Activated naive CD8-positive, alpha-beta T cell treated with anti-CD3 and anti-CD28 coated beads for 36 hours (primary cell): ENCODE results near the gene PLPPR1. TPM values are rescaled to one million over a fixed set of nuclear protein-coding genes. Genes with fewer than 3 reads are reported as not detected.
"Not testable (repeated sequence)": the region's sequence is repeated elsewhere in the genome, so short reads cannot be mapped to it uniquely, and the experiment has no call there.

Experiments used
- DNase-seq: peaks from one replicate; pipeline ENCODE4 v3.0.0; 2021
- H3K27ac Mint-ChIP-seq: one replicate; pipeline ENCODE4 v1.8.0; 2022; ENCODE audit warnings: mild to moderate bottlenecking, moderate library complexity, mixed read lengths
- H3K27me3 Mint-ChIP-seq: one replicate; pipeline ENCODE4 v1.8.0; 2022; ENCODE audit warnings: mild to moderate bottlenecking, mixed read lengths
- H3K36me3 Mint-ChIP-seq: one replicate; pipeline ENCODE4 v1.8.0; 2021; ENCODE audit warnings: mild to moderate bottlenecking, mixed read lengths
- H3K4me1 Mint-ChIP-seq: one replicate; pipeline ENCODE4 v1.8.0; 2021; ENCODE audit warnings: mixed read lengths
- H3K4me3 Mint-ChIP-seq: one replicate; pipeline ENCODE4 v1.8.0; 2022; ENCODE audit warnings: mild to moderate bottlenecking, moderate library complexity, mixed read lengths
- H3K9me3 Mint-ChIP-seq: one replicate; pipeline ENCODE4 v1.8.0; 2022; ENCODE audit warnings: mixed read lengths
- total RNA-seq, 2 experiments: library from RNA; stranded (reverse); gene quantifications; one replicate each; pipeline ENCODE4 v1.2.3, GENCODE V29; 2021

Gene PLPPR1
- total RNA-seq, 2 experiments from 2014 or later, result not detected

DNA sequence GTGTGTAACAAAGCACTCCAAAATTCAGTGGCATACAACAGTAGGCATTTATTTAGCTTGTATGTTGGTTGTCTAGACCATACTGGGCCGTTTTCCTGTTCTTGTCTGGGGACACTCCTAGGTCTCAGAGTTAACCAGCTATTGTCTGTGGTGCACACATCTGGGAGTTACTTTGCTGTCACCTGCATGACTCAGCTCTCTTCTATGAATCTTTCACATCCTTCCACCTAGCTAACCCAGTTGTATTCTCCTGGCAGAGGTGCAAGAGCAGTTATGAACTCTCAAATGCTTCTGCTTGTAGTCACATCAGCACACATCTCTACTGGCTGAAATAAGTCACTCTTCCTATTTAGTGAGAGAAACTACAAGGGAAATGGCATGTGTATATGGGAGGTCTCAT is 218.2 kb downstream of the PLPPR1 start:
- H3K4me1 Mint-ChIP-seq, result no peaks in the 10 kb centered on the region
- no peak overlapping the region for H3K27ac Mint-ChIP-seq
- no peak overlapping the region for H3K4me3 Mint-ChIP-seq
- peaks cover 7% of the 10 kb centered on the region for H3K27me3 Mint-ChIP-seq
- H3K36me3 Mint-ChIP-seq, result no peaks in the 10 kb centered on the region
- DNase-seq, result no peak
- no peaks in the 10 kb centered on the region for H3K9me3 Mint-ChIP-seq

DNA sequence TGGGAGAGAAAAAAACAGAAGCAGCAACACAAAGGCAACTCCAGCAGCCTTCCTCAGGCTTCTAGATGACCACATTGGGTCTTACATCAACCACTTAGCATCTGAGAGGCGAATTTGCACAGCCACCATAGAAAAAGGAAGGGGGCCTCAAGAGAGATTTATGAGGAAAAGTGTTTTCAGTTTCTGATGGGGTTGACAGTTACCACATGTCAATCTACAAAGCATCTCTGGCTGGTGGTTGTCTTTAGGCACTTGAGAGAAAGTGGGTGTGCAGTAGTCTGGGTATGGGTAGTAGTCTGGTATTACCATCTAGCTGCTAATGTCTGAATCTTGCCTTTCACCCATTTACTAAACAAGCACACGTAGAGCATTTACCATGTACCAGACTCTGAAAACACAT is 218.8 kb downstream of the PLPPR1 start:
- peaks cover 7% of the 10 kb centered on the region for H3K27me3 Mint-ChIP-seq
- no peak overlapping the region for H3K4me3 Mint-ChIP-seq
- no peaks in the 10 kb centered on the region for H3K9me3 Mint-ChIP-seq
- DNase-seq, result no peak
- no peak overlapping the region for H3K27ac Mint-ChIP-seq
- H3K36me3 Mint-ChIP-seq, result no peaks in the 10 kb centered on the region
- H3K4me1 Mint-ChIP-seq, result no peaks in the 10 kb centered on the region

DNA sequence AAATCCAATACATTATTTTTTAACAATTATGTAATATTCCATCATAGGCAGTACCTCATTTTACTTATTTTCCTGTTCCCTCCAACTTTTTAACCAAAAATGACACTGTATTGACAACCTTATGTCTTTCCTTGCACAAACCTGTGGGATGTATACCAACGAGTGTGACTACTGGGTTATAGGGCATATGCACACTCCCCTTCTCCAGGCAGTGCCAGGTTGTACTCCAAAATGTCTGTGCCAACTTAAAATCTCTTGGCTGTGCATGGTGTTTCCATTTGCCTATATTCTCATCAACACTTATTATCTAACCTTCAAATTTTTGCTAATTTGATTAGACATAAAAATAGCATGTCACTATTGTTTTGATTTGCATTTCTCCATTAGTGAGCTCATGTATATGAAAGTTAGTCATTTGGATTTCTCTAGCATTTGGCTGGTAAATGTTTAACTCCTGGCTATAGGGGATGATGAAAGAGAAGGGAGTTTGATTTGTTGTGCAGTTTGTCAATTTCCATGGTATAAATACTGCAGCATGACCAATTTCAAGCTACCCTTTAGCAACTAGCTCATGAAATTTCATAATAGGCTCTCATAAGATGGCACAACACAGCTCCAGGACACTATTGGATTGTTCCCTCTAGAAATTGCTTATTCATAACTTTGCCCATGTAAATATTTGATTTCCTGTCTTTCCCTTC is 226.4 kb downstream of the PLPPR1 start:
- Mint-ChIP-seq H3K27me3 (no peaks in the 10 kb centered on the region), H3K27ac (no peak overlapping the region), H3K4me1 (no peaks in the 10 kb centered on the region), H3K9me3 (no peaks in the 10 kb centered on the region), H3K36me3 (no peaks in the 10 kb centered on the region), H3K4me3 (no peak overlapping the region)
- no peak for DNase-seq

DNA sequence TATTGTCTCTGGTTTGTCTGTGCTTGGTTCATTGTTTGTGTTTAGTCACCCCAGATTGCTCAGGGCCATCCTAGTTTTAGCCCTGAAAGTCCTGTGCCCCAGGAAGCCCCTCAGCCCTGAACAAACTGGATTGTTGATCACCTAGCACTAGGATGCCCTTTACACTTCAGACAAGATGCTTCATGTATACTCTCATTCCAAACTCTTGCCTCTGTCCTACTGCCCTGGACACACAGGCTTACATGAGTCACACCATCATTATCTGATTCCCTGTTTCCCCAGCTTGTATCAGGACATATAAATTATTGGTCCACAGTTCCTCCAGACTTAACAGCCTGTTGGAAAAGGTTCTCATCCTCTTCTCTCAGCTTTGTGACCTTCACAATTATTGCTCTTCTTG is 236.2 kb downstream of the PLPPR1 start:
- H3K4me1 Mint-ChIP-seq, result no peaks in the 10 kb centered on the region
- no peak overlapping the region for H3K4me3 Mint-ChIP-seq
- H3K27me3 Mint-ChIP-seq, result peaks cover 10% of the 10 kb centered on the region
- H3K36me3 Mint-ChIP-seq, result no peaks in the 10 kb centered on the region
- H3K9me3 Mint-ChIP-seq, result no peaks in the 10 kb centered on the region
- DNase-seq, result no peak
- H3K27ac Mint-ChIP-seq, result no peak overlapping the region

DNA sequence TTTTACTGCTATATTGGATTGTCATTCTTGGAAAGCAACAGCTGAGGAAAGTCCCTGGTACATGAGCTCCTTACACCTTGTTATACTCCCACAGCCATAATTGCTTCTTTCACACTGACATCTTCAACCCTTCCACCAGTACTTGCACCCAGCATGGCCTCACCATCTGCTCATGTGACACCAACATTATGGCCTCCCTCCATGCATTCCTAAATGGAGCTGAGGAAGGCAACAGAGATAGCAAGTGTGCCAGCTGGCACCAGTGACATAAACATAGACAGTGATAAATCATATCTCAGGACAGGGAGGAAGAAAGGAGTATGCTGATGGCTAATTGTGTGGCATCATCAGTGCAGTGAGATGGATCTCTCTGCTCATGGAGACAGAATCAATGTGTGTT is 236.7 kb downstream of the PLPPR1 start:
- no peaks in the 10 kb centered on the region for H3K4me1 Mint-ChIP-seq
- no peaks in the 10 kb centered on the region for H3K36me3 Mint-ChIP-seq
- no peak overlapping the region for H3K27ac Mint-ChIP-seq
- H3K9me3 Mint-ChIP-seq, result no peaks in the 10 kb centered on the region
- no peak overlapping the region for H3K4me3 Mint-ChIP-seq
- H3K27me3 Mint-ChIP-seq, result peaks cover 10% of the 10 kb centered on the region
- DNase-seq, result no peak

DNA sequence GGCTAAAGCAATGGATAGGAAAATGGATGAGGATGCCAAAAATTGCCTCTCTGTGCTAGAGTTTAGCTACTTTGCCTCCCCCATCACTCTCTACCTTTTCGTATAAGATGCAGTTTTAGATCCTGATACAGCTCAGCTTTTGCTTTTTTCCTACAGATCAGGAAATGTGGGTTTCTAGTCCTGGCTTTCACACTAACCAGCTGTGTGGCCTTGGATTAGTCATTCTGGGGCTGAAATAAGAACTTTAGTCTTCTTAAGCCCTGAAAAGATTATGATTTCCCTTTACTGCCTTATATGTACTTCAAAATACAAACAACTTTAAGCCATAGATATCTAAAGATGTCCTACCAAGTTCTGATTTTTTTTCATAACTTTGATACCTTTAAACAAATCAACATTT is 239.9 kb downstream of the PLPPR1 start:
- Mint-ChIP-seq H3K9me3 (no peaks in the 10 kb centered on the region), H3K36me3 (no peaks in the 10 kb centered on the region), H3K27ac (no peak overlapping the region), H3K4me3 (no peak overlapping the region), H3K27me3 (peaks cover 6% of the 10 kb centered on the region), H3K4me1 (no peaks in the 10 kb centered on the region)
- no peak for DNase-seq

DNA sequence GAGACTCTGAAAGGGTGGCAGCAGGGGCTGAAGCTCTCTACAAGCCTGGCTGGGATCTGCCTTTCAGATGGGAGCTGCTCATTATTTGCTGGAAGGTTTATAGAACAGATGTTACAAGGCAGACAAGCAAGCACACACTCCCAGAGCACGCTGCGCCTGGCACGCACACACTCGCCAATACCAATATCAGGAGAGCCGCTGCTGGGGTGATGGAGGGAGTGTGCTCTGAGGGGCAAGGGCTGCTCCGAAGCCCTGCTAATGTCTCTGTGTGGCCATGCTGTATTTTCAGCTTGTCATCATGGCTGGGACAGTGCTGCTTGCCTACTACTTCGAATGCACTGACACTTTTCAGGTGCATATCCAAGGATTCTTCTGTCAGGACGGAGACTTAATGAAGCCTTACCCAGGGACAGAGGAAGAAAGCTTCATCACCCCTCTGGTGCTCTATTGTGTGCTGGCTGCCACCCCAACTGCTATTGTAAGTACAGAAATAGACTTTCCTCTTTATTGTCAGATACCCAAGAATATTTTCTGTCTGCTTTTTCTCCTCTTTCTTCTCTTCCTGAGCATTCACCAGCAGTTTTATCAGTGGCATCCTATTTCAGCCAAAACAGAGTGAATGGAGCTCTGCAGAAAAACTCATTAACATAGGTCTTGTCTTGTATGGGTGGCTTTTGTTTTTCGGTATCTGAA is 241.2 kb downstream of the PLPPR1 start:
- DNase-seq, result no peak
- H3K9me3 Mint-ChIP-seq, result no peaks in the 10 kb centered on the region
- H3K36me3 Mint-ChIP-seq, result no peaks in the 10 kb centered on the region
- no peaks in the 10 kb centered on the region for H3K4me1 Mint-ChIP-seq
- H3K4me3 Mint-ChIP-seq, result no peak overlapping the region
- H3K27ac Mint-ChIP-seq, result no peak overlapping the region
- peaks cover 3% of the 10 kb centered on the region for H3K27me3 Mint-ChIP-seq

DNA sequence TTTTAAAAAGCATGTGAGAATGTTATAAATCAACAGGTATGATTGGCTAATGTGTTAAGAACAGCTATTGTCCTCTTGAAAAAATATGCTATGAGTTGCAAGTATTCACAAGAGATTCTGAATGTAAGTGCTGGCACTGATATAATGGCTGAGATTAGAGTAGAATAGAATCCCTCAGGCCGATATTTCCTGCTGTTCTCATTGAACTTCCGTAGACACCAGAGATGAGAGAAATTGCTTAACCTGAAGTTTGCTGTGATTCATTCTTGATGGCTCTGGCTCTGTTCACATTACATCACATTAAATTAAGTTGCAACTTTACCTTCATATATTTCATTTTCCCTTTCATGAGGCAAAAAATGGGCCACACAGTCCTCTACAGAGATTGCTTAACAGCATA is 241.8 kb downstream of the PLPPR1 start:
- DNase-seq, result no peak
- H3K36me3 Mint-ChIP-seq, result no peaks in the 10 kb centered on the region
- H3K27ac Mint-ChIP-seq, result no peak overlapping the region
- no peaks in the 10 kb centered on the region for H3K4me1 Mint-ChIP-seq
- H3K9me3 Mint-ChIP-seq, result no peaks in the 10 kb centered on the region
- peaks cover 3% of the 10 kb centered on the region for H3K27me3 Mint-ChIP-seq
- no peak overlapping the region for H3K4me3 Mint-ChIP-seq

DNA sequence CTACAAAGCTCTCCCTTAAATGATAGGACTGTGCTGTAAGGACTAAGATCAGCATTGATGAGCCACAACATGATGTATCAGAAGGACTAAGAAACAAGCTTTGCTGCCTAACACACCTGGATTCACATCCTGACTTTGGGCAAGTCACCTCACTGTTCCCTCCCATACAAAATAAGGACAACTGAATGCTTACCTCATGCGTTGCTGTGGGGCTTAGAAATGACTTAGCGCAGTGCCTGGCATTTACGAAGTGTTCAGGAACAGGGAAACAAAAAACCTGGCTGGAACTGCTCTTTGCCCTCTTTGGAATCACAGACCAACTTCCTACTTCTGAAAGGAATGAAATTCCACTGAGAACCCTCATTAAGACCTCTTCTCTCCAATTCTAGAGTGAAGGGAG is 242.6 kb downstream of the PLPPR1 start:
- H3K9me3 Mint-ChIP-seq, result no peaks in the 10 kb centered on the region
- no peak overlapping the region for H3K27ac Mint-ChIP-seq
- peaks cover 7% of the 10 kb centered on the region for H3K27me3 Mint-ChIP-seq
- no peaks in the 10 kb centered on the region for H3K36me3 Mint-ChIP-seq
- no peak for DNase-seq
- H3K4me1 Mint-ChIP-seq, result no peaks in the 10 kb centered on the region
- no peak overlapping the region for H3K4me3 Mint-ChIP-seq

DNA sequence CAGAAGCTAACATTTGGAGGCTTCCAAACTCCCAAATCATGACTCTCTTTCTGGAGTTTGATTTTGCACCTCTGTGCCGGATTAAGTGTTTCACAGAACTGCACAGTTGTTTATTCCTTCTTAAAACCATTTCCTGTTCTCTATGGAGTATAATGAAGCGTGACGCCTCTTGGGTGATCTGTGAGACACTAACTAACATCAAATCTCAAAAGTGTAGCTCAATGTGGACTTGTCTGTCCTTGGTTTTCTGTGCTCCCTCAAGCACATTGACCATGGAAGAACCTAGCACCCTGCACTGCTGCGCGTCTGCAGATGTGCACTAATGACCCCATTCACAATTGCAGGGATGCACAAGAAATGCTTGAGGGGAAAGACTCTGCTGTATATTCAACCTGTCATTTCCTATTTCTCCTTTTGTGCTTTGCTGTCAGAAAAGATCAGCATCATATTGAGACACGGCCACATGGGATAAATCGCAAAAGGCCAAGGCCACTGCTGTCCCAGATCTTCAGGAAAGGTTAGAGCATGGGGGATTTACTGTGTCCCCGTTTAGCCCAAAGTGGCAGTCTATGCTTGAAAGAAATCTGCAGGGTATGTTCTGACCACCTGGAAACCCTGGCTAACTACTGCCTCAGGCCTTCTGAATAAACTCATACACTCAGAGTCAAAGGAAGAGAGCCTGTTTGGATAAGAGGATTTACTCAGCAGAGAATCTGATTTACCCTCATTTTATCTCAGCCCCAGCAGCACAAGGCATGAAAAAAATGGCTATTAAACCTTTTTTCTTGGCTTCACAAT is 246.6 kb downstream of the PLPPR1 start:
- H3K36me3 Mint-ChIP-seq, result no peaks in the 10 kb centered on the region
- H3K27ac Mint-ChIP-seq, result no peak overlapping the region
- no peaks in the 10 kb centered on the region for H3K9me3 Mint-ChIP-seq
- DNase-seq, result no peak
- H3K4me3 Mint-ChIP-seq, result no peak overlapping the region
- peaks cover 29% of the 10 kb centered on the region for H3K27me3 Mint-ChIP-seq
- H3K4me1 Mint-ChIP-seq, result no peaks in the 10 kb centered on the region

DNA sequence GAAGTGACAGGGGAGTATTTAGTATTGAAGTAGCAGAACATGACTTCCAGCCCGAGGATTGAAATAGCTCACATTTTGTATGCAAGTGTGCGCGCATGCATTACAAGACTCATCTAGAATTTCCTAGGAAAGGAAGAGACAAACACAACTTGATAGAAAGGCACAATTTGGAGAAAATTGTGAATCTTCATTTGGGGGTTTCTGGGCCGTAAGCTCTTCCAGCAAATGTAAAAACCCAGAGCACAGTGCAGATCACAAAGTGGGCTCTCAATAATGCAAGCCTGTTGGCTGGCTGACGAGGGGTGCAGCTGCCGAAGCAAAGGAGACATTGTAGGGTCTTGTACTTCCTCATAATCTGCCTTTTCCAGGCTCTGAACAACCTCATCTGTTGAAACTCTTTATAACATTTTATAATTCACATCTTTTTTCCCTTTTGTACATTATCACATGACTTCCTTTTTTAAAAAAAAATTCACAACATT is 247.3 kb downstream of the PLPPR1 start:
- no peak for DNase-seq
- Mint-ChIP-seq H3K27me3 (peaks cover 35% of the 10 kb centered on the region), H3K36me3 (no peaks in the 10 kb centered on the region), H3K4me1 (no peaks in the 10 kb centered on the region), H3K27ac (no peak overlapping the region), H3K9me3 (no peaks in the 10 kb centered on the region), H3K4me3 (no peak overlapping the region)

DNA sequence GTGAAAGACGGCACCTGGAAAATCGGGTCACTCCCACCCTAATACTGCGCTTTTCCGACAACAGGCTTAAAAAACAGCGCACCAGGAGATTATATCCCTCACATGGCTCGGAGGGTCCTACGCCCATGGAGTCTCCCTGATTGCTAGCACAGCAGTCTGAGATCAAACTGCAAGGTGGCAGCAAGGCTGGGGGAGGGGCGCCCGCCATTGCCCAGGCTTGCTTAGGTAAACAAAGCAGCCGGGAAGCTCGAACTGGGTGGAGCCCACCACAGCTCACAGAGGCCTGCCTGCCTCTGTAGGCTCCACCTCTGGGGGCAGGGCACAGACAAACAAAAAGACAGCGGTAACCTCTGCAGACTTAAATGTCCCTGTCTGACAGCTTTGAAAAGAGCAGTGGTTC is 262.5 kb downstream of the PLPPR1 start:
- H3K9me3 Mint-ChIP-seq, H3K4me3 Mint-ChIP-seq, H3K27ac Mint-ChIP-seq, H3K4me1 Mint-ChIP-seq, DNase-seq, H3K36me3 Mint-ChIP-seq: not testable (repeated sequence)
- H3K27me3 Mint-ChIP-seq, result peaks cover 22% of the 10 kb centered on the region

DNA sequence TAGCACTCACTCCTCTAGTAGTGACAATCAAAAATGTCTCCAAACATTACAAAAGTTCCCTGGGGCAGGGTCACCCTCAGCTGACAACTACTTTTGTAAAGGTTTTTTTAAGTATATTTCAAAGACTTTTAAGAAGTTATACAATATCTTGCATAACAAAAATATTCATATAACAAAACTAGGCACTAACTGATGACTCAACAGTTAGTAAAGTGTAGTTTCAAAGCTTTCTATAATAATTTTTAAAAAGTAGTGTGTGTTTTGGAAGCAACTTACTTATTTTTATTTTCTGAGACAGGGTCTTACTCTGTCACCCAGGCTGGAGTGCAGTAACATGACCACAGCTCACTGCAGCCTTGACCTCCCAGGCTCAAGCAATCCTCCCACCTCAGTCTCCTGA is 271.4 kb downstream of the PLPPR1 start:
- Mint-ChIP-seq H3K36me3 (no peaks in the 10 kb centered on the region), H3K4me3 (no peak overlapping the region), H3K4me1 (no peaks in the 10 kb centered on the region), H3K27ac (no peak overlapping the region), H3K9me3 (no peaks in the 10 kb centered on the region), H3K27me3 (no peaks in the 10 kb centered on the region)
- no peak for DNase-seq

DNA sequence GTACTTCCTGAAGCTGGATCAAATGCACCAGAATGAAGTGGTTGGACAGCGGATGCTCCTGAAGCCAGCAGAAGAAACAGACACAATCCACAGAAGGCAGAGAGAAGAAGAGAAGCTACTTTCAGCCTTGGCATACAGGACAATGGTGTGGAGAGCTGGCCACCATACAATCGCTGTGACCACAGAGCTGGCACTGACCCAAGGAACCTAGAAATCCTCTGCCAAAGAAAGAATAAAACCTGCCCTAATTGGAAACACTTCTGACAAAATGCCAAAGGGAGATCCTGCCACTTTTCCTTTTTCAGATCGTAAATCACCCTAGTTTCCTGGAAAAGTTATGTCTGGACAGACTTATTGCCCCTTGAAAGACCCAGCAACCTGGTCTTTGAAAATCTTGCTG is 278.5 kb downstream of the PLPPR1 start:
- peaks cover 12% of the 10 kb centered on the region for H3K27me3 Mint-ChIP-seq
- H3K4me1 Mint-ChIP-seq, result no peaks in the 10 kb centered on the region
- H3K27ac Mint-ChIP-seq, result no peak overlapping the region
- DNase-seq, result no peak
- no peaks in the 10 kb centered on the region for H3K36me3 Mint-ChIP-seq
- H3K9me3 Mint-ChIP-seq, result no peaks in the 10 kb centered on the region
- H3K4me3 Mint-ChIP-seq, result no peak overlapping the region

DNA sequence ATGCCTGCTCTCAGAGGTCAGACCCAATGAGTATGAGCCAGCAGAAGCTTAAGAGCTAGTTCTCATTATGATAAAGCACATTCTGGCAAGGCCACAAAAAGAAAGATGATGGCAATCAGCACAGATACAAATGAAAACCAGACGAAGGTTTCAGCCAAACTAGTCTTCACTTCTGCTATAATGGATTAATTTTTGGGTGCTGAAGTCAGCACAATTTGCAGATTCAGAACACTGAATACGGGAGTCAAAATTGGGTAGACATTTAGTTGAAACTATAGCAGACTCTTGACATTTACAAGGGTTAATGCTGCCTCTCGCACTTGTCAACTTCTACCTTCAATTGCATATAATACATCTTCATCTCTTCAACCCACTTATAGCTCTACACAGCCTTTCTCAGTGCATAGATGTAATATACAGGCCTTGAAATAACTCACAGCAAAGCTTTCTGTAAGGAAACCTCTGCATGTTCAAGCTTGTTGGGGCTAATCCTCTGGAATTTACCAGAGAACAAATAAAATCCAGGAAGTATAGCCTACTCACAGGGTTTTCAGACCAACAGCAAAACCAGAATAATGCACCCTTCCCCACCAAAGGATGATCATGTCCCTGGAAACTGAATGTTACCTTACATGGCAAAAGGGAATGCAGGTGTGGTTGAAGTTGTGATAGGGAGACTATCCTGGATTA is 279.1 kb downstream of the PLPPR1 start:
- Mint-ChIP-seq H3K4me3 (no peak overlapping the region), H3K36me3 (no peaks in the 10 kb centered on the region), H3K27me3 (peaks cover 12% of the 10 kb centered on the region), H3K27ac (no peak overlapping the region), H3K4me1 (no peaks in the 10 kb centered on the region), H3K9me3 (no peaks in the 10 kb centered on the region)
- DNase-seq, result no peak
